Activated naive CD4-positive, alpha-beta T cell treated with anti-CD3 and anti-CD28 coated beads, Interleukin-2, amount 10 ng/mL, durations not matched to agents 7 days and 5 days (primary cell): Measurements from ENCODE around the gene TMEM50A.
A peak's percentile ranks its signal among the peaks of the same experiment; 100 is the strongest.
"Not testable (repeated sequence)": the region's sequence is repeated elsewhere in the genome, so short reads cannot be mapped to it uniquely, and the experiment has no call there.

ENCODE experiments used
- CTCF ChIA-PET: fragments of 350-600 bp; sonication (Branson Sonifier 250); formaldehyde crosslinking; loops from one replicate; lab custom pipeline; 2021; ENCODE audit warnings: antibody characterized with exemption; lab: Charles Lee
- DNase-seq: peaks from one replicate; pipeline ENCODE4 v3.0.0-alpha.2; 2020
- H3K27ac Mint-ChIP-seq: one replicate; pipeline ENCODE4 v1.8.0; 2021; ENCODE audit warnings: mild to moderate bottlenecking, moderate library complexity, mixed read lengths
- H3K27me3 Mint-ChIP-seq: one replicate; pipeline ENCODE4 v1.8.0; 2021; ENCODE audit warnings: mild to moderate bottlenecking, mixed read lengths
- H3K36me3 Mint-ChIP-seq: one replicate; pipeline ENCODE4 v1.8.0; 2021; ENCODE audit warnings: mixed read lengths
- H3K4me1 Mint-ChIP-seq: one replicate; pipeline ENCODE4 v1.8.0; 2021; ENCODE audit warnings: mixed read lengths
- H3K4me3 Mint-ChIP-seq: one replicate; pipeline ENCODE4 v1.8.0; 2021; ENCODE audit warnings: mild to moderate bottlenecking, moderate library complexity, mixed read lengths
- H3K9me3 Mint-ChIP-seq: one replicate; pipeline ENCODE4 v1.8.0; 2021; ENCODE audit warnings: mixed read lengths

The TMEM50A gene

GRCh38 chr1:25388691-25389090, 50.6 kb downstream of the TMEM50A start:
- H3K9me3 Mint-ChIP-seq, CTCF ChIA-PET, H3K27ac Mint-ChIP-seq, H3K4me1 Mint-ChIP-seq, DNase-seq, H3K36me3 Mint-ChIP-seq, H3K4me3 Mint-ChIP-seq: not testable (repeated sequence)
- peaks cover 34% of the 10 kb centered on the region for H3K27me3 Mint-ChIP-seq

- H3K4me3 Mint-ChIP-seq, CTCF ChIA-PET, H3K4me1 Mint-ChIP-seq, DNase-seq, H3K9me3 Mint-ChIP-seq, H3K36me3 Mint-ChIP-seq, H3K27ac Mint-ChIP-seq: not testable (repeated sequence)
- H3K27me3 Mint-ChIP-seq, result peaks cover 27% of the 10 kb centered on the region
These were observed 51.6 kb downstream of the TMEM50A start for GRCh38 chr1:25389721-25390120.

- Mint-ChIP-seq H3K27me3 (peaks cover 26% of the 10 kb centered on the region), H3K4me3 (no peak overlapping the region), H3K9me3 (no peaks in the 10 kb centered on the region), H3K4me1 (peaks cover 3% of the 10 kb centered on the region), H3K27ac (no peak overlapping the region), H3K36me3 (no peaks in the 10 kb centered on the region)
- DNase-seq, result no peak
- CTCF ChIA-PET, result no interaction called here
These were observed 54.7 kb downstream of the TMEM50A start for GRCh38 chr1:25392841-25393240.

- H3K4me1 Mint-ChIP-seq, DNase-seq, H3K36me3 Mint-ChIP-seq, CTCF ChIA-PET, H3K4me3 Mint-ChIP-seq, H3K9me3 Mint-ChIP-seq, H3K27ac Mint-ChIP-seq: not testable (repeated sequence)
- peaks cover 30% of the 10 kb centered on the region for H3K27me3 Mint-ChIP-seq
These were observed 59.4 kb downstream of the TMEM50A start for GRCh38 chr1:25397549-25397948.

DNA sequence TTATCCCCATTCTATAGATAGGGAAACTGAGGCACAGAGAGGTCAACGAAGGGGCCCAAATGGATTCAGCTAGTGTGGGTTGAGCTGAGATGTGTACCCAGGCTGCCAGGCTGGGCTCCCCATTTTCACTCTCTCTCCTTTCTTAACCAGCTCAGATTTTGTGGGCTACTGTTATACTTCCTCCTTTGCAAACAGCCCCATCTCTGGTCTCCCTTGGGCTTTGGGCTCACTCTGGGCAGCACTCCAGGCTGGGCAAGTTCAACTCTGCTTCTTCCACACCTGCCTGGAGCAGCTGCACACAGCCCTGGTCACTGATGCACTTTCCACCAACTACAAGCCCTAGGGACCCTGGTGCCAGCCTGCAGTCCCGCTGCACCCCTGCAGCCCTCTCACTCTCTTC, 59.9 kb downstream of the TMEM50A start:
- CTCF ChIA-PET, H3K36me3 Mint-ChIP-seq, H3K9me3 Mint-ChIP-seq, DNase-seq, H3K4me3 Mint-ChIP-seq, H3K27ac Mint-ChIP-seq, H3K4me1 Mint-ChIP-seq: not testable (repeated sequence)
- peaks cover 36% of the 10 kb centered on the region for H3K27me3 Mint-ChIP-seq

DNA sequence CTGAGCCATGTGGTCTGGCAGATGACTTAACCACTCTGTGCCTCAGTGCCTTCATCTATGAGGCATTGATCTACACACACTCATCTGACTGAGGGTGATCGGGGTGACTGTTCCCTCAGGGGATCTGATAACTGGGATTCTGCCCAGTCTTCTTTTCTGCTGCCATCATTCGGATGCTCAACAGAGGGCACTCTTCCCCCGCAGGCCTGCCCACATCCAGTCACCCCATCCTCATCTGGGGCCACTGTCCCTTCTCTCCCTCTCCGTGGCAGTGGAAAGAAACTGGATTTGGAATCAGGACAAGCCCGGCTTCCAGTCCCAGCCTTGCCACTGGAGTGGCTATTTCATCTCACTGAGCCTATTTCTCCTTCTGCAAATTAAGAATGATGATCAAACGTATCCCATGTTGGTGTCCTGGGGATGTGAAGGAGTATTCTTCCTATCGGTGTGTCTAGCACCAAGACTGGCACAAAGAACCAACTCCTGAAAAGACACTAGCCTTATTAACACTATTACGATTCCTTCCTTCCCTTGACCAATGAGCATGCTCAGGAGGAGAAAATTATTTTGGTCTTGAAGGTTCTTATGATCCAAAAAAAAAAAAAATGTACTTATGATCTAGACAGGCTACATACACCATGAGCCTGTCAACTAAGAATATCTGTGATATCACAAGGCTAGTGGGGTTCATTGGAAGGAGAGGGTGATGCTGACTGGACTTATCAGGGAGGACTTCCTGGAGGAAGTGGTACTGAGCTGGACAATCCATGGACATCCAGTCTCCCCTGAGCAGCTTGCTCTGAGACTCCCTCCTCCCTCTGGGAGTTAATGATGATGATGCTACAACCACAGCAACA, 65.0 kb downstream of the TMEM50A start:
- H3K4me1 Mint-ChIP-seq, H3K27ac Mint-ChIP-seq, H3K36me3 Mint-ChIP-seq, H3K4me3 Mint-ChIP-seq, H3K9me3 Mint-ChIP-seq: not testable (repeated sequence)
- H3K27me3 Mint-ChIP-seq, result peaks cover 31% of the 10 kb centered on the region
- peak; percentile 31 for DNase-seq
- CTCF ChIA-PET, result interaction anchor here (0.6 to 2.0 kb wide), 2 partner anchors 85 to 356 kb away, joined by 4 to 8 read pairs; no protein-coding TSS in a partner anchor

- DNase-seq, H3K9me3 Mint-ChIP-seq, H3K36me3 Mint-ChIP-seq, H3K4me3 Mint-ChIP-seq, H3K27ac Mint-ChIP-seq, H3K4me1 Mint-ChIP-seq, CTCF ChIA-PET: not testable (repeated sequence)
- H3K27me3 Mint-ChIP-seq, result peaks cover 26% of the 10 kb centered on the region
These were observed 67.7 kb downstream of the TMEM50A start for GRCh38 chr1:25405731-25406305.

DNA sequence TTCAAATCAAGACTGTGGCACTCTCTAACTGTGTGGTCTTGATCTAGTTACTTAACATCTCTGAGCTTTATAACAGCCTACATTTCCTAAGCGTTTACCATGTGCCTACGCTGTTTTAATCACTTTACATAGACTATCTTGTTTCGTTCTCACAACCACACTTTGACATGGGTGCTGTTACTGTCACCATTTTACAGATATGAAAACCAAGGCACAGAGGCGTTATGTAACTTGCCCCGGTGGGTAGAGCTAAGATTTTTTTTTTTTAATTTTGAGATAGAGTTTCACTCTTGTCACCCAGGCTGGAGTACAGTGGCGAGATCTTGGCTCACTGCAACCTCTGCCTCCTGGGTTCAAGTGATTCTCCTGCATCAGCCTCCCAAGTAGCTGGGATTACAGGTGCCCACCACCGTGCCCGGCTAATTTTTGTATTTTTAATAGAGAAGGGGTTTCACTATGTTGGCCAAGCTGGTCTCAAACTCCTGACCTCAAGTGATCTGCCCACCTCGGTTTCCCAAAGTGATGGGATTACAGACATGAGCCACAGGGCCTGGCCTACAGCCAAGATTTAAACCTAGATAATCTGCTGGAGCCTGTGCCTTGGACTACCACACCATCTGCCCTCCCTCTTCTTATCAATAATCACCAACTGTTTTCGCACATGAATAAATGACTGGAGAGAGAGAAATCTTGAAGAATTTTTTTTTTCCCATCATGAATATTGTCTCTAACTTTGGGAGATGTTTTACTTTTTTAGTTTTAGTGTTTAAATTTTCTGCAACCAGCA, 71.7 kb downstream of the TMEM50A start:
- H3K4me1 Mint-ChIP-seq, H3K4me3 Mint-ChIP-seq: not testable (repeated sequence)

More for the DNA sequence above, 71.7 kb downstream of the TMEM50A start:
- H3K27me3 Mint-ChIP-seq, CTCF ChIA-PET, DNase-seq, H3K36me3 Mint-ChIP-seq, H3K9me3 Mint-ChIP-seq, H3K27ac Mint-ChIP-seq: not testable (repeated sequence)
